NT2/D1 (cell line): ENCODE results near the gene FER1L5.

Source experiments
- SUZ12 ChIP-seq: IDR thresholded peaks from 2 replicates; pipeline ENCODE4 v1.6.1; 2011; ENCODE audit not compliant: insufficient read length, insufficient read depth; ENCODE audit errors: extremely low read depth
- YY1 ChIP-seq: IDR thresholded peaks from 2 replicates; pipeline ENCODE4 v1.6.1; 2011; ENCODE audit not compliant: insufficient read length, insufficient read depth
- ZNF274 ChIP-seq: IDR thresholded peaks from 2 replicates; pipeline ENCODE4 v1.6.1; 2011; ENCODE audit warnings: mild to moderate bottlenecking, low read depth, low read length

DNA sequence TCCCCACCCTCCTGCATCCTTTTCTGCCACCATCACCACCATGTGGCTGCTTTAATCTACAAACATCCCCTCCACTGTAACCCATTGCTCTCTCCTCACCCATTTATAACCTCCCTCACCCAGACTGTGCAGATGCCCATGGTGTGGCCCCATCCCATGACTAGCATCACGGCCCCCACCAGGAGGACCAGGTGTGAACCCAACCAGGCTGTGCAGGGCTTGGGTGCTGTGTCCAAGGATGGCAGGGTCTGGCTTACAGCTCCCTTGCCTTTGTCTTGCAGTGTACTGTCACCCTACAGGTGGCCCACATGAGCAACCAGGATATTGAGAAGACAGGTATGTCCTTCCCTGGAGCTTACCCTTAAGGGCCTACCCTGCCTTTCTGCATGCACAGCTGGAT is 6.8 kb downstream of the FER1L5 start:
- TF ChIP-seq ZNF274 (no peak), YY1 (no peak), SUZ12 (no peak)
